Inferior parietal cortex (tissue), 1 donor: ENCODE measurements around the gene COL18A1.
"Not testable (repeated sequence)": the region's sequence is repeated elsewhere in the genome, so short reads cannot be mapped to it uniquely, and the experiment has no call there.

Experiments used
- DNase-seq: peaks from one replicate; pipeline ENCODE4 v3.0.0-alpha.2; 2016; ENCODE audit errors: extremely low spot score

COL18A1 gene

DNA sequence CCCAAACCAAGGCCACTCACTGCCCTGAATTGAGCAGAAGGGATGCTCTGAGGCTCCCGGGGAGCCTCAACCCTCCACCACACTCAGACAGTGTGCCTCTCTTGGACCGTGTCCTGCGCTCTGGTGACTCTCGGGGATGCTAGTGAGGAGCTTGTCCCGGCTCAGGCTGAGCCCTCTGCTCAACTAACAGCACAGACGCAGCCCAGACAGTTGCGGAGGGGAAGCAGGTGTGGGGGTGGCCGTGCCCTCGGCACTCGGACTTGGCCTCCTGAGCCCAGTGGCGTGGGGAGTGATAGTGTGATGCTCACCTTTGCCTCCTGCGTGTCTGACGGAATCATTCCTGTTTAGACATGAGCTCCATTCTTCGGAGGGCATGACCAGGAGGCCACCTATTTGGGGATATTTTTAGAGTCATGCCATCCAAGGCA is 152.7 kb downstream of the COL18A1 start:
- DNase-seq: no peak

GRCh38 chr21:45558044-45558721 is 153.2 kb downstream of the COL18A1 start:
- no peak for DNase-seq

- DNase-seq: no peak
These were observed 154.5 kb downstream of the COL18A1 start for GRCh38 chr21:45559216-45560105.

DNA sequence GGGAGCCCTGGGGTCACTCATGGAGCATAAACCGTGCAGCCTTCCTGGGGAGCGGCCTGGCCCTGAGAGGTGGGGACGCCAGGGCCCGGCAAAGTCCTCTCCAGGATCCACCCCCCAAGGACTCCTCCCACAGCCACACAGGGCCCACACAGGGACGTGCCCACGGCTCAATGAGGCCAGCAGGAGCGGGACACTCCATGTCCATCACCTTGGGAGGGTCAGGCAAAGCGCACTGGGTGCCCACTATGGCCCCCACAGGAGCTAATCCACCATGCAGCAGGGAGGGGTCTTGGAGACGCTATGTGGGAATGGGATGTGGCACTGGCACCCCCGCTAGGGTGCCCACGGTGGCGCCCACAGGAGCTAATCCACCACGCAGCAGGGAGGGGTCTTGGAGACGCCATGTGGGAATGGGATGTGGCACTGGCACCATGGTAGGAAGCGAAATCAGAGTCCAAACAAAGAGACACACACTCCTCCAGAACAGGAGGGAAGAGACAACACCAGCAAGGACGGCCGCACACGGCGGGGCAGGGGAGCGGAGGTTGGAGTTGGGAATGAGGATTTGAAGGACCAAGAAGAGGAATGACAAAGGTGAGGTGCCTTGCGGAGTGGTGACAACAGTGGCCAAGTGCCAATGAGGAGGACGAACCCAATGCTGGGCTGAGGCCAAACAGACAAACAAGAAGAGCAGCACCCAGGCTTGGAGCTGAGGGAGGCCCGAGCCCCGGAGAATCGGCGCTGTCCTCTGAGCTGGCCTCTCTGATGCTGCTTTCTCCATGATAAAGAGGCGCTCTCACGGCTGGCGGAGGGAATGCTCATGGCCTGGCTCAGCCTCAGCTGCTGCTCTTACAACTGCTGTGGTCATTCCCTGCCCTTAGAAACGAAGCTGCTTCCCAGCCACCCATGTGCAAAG is 155.4 kb downstream of the COL18A1 start:
- no peak for DNase-seq

DNA sequence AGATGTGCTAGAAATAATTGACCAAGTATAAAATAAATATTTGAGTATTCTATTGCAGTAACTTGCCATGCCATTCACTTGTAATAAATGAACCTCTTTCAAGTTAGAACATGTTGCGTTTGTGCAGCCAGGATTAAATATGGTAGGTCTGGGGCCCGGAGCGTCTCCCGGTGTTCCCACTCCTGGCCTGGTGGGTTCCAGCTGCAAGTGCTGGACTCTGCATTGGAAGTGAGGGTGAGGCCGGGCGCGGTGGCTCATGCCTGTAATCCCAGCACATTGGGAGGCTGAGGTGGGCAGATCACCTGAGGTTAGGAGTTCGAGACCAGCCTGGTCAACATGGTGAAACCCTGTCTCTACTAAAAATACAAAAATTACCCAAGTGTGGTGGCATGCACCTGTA is 156.3 kb downstream of the COL18A1 start:
- not testable (repeated sequence) for DNase-seq

- DNase-seq: no peak
These were observed 157.4 kb downstream of the COL18A1 start for GRCh38 chr21:45562402-45562801.

DNA sequence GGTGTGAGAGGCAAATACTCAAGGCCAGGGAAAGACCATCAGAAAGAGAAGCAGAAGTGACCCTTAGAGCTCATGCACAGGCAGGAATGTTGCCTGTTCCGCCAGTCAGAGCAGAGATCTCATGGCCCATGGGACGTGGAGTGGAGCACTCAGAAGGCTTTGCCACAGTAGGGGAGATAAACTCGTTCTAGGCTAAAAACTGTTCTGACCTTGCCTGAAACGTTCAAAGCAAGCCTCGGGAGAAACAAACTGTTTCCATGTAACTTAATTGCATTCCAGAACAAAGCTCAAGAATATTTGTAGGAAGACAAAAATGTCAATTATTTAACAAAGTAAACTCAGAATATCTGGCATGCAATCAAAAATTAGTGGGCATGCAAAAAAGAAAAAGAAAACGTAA is 158.0 kb downstream of the COL18A1 start:
- DNase-seq: no peak
